Measurements from ENCODE around the gene TAAR2.

The TAAR2 gene

GRCh38 chr6:132623106-132623845 lies 799 bp downstream of the TAAR2 start:
- ChIA-PET CTCF (no interaction called here), POLR2A (no interaction called here)
- no peak for DNase-seq (ENCODE audit: low read depth, low spot score)
- H3K4me3 ChIP-seq (ENCODE audit: low read depth, low read length) = no peak overlapping the region
- TF ChIP-seq CTCF (IDR thresholded peaks at IDR 0.05; ENCODE audit: insufficient read depth, low read length, missing control alignments) = no peak

GRCh38 chr6:132616677-132617076 lies 7.4 kb downstream of the TAAR2 start:
- POLR2A ChIA-PET = no interaction called here
- CTCF ChIA-PET = no interaction called here
- H3K4me3 ChIP-seq (ENCODE audit: low read depth, low read length) = no peak overlapping the region
- no peak for TF ChIP-seq CTCF (IDR thresholded peaks at IDR 0.05; ENCODE audit: insufficient read depth, low read length, missing control alignments)
- no peak for DNase-seq (ENCODE audit: low read depth, low spot score)

- ChIA-PET CTCF (no interaction called here), POLR2A (no interaction called here)
- H3K4me3 ChIP-seq (ENCODE audit: low read depth, low read length) = no peak overlapping the region
- TF ChIP-seq CTCF (IDR thresholded peaks at IDR 0.05; ENCODE audit: insufficient read depth, low read length, missing control alignments) = no peak
- no peak for DNase-seq (ENCODE audit: low read depth, low spot score)
These were observed 9.5 kb downstream of the TAAR2 start for GRCh38 chr6:132614554-132614953.

GRCh38 chr6:132612449-132613108 lies 11.5 kb downstream of the TAAR2 start:
- ChIA-PET CTCF (no interaction called here), POLR2A (no interaction called here)
- H3K4me3 ChIP-seq (ENCODE audit: low read depth, low read length) = no peak overlapping the region
- no peak for TF ChIP-seq CTCF (IDR thresholded peaks at IDR 0.05; ENCODE audit: insufficient read depth, low read length, missing control alignments)
- no peak for DNase-seq (ENCODE audit: low read depth, low spot score)

- no peak for TF ChIP-seq CTCF (IDR thresholded peaks at IDR 0.05; ENCODE audit: insufficient read depth, low read length, missing control alignments)
- DNase-seq (ENCODE audit: low read depth, low spot score) = no peak
- POLR2A ChIA-PET = no interaction called here
- H3K4me3 ChIP-seq (ENCODE audit: low read depth, low read length) = no peak overlapping the region
- CTCF ChIA-PET = no interaction called here
These were observed 12.5 kb downstream of the TAAR2 start for GRCh38 chr6:132611616-132612015.

- no peak for DNase-seq (ENCODE audit: low read depth, low spot score)
- CTCF ChIA-PET = no interaction called here
- H3K4me3 ChIP-seq (ENCODE audit: low read depth, low read length) = no peak overlapping the region
- TF ChIP-seq CTCF (IDR thresholded peaks at IDR 0.05; ENCODE audit: insufficient read depth, low read length, missing control alignments) = no peak
- POLR2A ChIA-PET = no interaction called here
These were observed 16.4 kb downstream of the TAAR2 start for GRCh38 chr6:132607544-132608233.

Measured in AG04449 (cell line).